Measurements from ENCODE around the gene NAA80.
"Not testable (repeated sequence)": the region's sequence is repeated elsewhere in the genome, so short reads cannot be mapped to it uniquely, and the experiment has no call there.

Gene NAA80

GRCh38 chr3:50312041-50312440 is 12.8 kb upstream of the NAA80 start:
- DNase-seq: not testable (repeated sequence)

DNA sequence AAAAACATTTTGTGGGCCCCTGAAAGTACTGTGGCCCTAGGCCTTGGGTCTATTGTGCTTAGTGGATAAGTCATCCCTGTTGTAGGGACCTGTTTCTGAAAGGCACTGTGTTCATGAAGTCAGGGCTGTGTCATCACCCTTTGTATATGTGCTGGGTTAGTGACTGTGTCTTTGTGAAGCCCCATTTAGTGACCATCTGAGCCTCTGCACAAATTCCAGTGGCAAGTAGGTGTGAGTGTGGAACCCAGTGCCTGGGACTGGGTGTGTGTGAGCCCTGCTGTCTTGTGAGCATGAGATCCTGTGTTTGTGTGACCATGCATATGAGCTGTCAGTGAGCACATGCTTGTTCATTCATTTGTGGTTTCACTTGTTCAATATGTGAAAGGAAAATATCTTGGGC is 5.4 kb upstream of the NAA80 start:
- no peak for DNase-seq

DNA sequence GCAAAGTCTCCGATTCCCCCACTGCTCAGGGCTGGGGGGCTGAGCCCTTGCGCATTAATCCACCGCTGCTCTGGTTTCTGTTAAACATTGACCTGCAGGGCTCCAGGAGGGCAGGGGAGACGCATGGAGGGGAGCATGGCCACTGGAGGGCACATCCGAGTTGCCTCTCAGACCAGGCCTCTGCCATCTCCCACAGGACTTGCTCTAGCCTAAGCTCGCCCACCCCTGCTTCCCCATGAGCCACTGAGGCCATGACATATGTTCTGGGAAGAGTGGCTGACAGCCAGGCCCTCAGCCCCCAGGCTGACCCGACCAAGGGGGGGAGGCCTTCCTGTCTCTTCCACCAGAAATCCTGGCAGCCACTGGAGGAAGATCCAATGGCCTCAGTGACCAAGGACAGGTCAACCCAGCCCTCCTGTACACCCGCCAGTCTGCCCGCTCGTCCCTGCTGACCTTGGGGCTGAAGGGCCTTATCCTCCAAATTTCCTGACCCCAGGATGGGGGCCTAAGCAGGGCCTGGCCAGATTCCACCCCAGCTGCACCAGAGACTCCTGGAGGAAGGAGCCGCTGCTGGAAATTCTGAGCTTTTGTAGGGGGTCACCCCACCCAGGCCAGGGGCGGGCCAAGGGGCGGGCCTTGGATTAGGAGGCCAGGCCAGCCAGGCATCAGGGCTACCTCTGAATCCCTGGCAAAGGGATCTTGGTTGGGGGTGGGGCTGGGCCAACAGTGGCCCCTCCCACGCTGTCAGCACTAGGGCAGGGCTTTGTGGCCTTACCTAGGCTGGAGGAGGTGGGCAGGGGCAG is 4.0 kb upstream of the NAA80 start, which contains the start of gene HYAL1:
Gene HYAL1 (minus strand): TSS at position 562 of the 803 bp plus-strand sequence. CDS start 618 bp downstream, outside the sequence.
- DNase-seq: no peak

DNA sequence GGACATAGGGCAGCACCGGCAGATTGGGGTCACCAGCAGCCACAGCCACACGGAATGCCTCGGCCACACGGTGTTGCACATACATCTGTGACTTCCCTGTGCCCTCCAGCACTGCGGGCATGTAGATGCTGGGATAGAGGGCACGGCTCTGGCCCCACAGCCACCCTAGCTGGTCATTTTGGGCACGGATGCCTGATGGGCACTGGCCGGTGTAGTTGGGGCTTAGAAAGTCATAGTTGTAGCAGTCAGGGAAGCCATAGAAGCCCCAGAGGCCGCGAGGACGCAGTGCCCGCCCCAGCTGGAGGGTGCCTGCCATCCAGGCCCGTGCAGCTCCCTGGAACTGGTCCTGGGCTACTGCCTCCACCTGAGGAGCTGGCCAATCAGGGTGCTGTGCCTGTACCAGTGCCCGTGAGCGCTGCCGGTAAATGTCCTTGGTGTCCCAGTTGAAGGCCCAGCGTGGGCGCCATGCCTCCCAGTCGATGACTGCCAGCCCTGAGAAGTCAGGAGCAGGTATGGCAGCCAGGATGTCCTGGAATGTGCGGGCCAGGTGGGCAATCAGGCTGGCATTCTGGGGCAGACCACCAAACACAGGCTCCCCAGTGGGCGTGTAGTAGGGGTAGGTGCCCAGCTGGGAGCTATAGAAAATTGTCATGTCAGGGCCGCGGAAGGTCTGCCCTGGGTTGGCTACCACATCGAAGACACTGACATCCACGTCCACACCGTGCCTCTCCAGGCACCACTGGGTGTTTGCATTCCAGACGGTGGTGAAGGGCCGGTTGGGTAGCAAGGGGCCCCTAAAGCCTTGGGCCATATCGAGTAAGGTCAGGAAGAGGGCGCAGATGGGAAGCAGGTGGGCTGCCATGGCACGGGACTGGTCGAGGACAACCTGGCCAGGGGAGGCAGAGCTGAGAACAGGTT is 3.1 kb upstream of the NAA80 start:
- DNase-seq: no peak

- DNase-seq: no peak
Measured at GRCh38 chr3:50300681-50301254, 1.6 kb upstream of the NAA80 start.

DNA sequence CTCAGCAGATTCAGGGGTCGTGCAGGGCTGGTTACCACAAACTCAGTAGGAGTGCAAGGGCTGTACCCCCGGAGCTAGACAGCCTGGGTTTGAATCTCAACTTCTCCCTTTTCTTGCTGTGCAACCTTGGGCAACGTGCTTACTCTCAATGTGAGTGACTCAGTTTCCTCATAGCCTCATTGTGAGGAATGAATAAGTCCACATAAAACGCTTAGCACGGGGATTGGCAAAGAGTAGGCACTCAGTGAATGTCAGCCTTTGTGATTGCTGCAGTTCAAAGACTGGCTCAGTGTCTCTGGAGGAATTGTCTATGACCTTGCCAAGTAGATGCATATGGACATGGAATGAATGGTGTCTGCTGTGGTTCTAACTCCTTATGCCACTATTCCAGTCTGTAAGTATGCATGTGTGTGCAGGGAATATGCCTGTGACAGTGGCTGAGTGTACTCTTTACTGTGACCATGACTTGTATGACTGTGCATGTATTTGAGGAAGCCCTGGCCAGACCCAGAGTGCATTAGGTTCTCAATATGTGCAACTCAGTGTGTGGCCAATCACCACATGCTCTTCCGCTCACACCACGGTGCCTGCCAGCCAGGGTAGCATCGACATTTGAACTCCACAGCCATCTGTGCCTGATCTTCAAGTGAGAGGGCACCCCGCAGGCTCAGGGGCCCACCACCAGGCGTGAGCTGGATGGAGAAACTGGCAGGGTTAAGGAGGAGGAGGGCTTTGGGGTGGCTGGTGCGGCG is 900 bp upstream of the NAA80 start:
- no peak for DNase-seq

DNA sequence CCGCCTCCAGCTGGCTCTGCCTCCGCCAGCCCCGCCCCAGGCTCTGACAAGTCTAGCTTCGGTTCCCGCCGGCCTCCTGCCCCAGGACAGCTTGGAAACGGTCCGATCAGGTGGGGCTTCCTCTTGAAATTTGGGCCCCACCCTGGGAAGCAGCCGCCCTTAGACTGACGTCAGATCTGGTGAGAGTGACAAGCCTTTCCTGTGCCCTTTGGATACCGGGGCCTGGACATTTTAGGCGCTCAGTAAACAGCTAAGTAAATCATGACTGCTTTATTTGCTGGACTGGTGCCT is 378 bp upstream of the NAA80 start:
- DNase-seq: no peak

DNA sequence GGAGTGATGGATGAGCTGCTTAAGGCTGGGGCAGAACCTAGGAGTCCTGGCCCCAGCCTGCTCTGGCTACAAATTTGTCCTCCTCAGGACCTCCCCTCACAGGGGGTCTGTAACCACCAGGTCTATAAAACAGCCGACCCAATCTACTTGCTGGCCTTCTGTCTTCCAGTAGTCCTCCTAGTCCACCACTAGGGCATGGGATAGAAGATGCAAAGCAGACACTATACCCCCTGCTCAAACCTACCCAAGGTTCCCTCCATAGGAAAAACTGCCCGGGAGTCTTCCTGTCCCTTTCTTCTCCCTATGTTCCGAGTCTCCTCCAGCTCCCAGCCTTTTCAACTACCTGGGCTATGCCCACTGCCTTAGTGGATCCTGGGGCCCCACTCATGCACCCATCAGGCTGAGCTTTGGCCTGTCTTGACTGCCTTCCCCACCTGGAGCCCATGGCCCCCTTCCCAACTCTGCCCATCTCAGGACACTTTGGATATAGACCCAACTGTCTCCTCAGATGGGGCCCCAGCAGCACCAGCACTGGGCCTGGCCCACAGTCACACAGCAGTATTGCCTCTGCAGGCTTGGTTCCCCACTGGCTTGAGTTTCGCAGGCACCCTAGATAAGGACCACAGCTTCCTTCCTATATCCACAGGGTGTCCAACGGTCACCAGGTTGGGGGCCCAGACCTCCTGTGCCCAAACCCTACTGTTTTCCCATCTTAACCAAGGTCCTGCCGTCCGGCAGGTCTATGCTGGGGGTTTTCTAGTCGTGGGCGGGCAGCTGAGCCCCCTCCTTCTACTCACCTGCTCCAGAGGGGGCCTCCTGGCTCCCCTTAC is 1.1 kb downstream of the NAA80 start:
- DNase-seq: no peak

DNA sequence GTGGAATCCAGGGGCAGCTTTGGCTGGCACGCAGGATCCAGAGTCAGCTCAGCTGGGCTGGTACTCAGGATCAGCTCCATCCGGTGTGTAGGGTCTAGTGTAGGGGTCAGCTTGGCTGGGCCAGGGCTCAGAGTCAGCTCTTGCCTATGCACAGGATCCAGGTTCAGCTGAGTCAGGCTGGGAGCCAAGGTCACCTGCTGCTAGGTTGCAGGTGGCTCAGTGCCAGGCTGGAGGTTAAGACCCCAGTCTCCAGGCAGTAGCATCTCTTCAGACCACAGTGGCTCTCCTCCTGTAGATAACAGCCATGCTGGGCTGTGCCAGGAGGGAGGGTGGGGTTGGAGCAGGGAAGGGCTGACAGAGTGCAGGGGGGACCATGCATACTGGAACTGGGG is 1.8 kb downstream of the NAA80 start:
- DNase-seq: no peak

GRCh38 chr3:50296721-50297383 is 2.4 kb downstream of the NAA80 start:
- DNase-seq: no peak

DNA sequence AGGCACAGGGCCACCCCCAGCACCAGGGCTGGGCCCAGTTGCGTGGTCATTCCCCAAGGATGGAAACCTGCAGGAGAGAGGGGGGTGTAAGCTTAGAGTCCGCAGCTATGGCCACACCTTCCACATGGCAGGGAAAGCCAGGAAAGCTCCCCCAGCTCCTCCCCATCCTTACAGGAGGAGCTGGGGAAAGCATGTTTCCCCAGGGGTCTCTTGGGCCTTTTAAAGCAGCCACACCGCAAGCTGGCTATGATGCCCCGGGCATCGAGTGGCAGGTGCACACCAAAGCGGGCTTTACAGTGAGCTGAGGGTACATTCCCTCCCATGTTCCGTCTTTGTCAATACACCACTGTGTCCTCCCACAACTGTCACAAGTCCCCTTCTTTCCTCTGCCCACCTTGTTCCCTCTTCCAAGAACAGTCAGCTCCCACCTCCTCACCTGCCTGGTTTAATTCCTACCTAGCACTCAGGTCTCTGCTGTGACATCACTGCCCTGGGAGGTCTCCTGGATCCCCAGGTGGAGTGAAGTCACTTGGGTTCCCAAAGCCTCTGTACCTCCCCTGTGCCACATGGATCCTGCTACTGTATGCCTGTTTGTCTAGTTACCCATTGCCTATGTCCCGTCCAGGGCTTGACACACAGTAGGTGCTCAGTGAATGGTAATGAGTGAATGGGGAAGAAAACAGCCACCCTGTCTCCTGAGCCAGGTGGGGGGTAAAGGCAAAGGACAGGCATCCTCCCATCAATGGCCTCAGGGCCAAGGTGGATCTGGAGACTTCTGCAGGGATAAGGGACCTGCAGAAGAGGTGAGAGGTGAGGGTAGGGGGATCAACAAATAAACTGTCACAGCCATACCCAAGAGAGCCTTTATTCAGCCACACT is 3.4 kb downstream of the NAA80 start:
- no peak for DNase-seq

DNA sequence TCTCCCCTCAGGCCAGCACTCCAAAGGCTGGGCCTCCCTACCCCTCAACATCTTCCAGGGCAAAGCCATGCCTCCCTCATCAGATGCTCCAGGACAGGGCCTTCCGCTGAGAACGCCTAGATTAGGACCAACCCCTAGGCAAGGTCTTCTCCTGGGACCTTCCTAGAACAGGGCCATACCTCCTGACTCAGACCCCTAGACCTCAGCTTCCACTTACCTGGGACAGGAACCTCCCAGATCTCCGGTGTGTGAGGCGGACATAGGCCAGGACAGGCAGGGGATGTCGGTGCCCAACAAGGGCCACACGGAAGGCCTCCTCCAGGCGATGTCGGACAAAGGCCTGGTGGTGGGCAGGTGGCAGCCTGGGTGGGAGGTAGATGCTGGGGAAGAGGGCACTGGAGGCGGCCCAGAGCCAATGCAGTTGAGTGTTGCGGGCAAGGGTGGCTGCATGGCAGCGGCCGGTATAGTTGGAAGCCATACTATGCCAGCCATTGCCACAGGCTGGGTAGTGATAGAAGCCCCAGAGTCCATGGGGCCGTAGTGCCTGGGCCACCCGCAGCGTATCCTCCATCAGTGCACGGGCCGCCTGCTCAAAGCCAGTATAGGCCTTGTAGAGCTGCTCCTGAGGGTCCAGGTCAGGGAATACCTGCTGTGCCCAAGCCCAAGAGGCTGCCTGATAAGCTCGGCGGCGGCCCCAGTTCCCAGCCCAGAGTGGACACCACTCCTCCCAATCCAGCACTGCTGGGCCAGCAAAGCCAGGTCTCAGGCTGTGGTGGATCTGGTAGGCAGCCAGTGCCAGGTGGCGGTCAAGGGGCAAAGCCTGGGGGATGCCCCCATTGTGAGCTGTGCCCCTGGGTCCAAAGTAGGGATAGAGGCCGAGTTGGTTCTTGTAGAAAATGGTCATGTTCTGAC is 4.5 kb downstream of the NAA80 start:
- no peak for DNase-seq

DNA sequence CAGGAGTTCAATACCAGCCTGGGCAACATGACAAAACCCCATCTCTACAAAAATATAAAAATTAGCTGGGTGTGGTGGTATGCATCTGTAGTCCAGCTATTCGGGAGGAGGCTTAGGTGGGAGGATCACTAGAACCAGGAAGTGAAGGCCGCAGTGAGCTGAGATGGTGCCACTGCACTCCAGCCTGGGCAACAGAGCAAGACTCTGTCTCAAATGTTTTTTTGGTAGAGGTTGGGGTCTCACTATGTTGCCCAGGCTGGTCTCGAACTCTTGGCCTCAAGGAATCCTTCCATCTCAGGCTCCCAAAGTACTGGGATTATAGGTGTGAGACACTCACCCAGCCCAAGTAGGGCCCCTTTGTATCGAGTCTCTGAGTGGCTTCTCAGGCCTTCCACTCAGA is 5.1 kb downstream of the NAA80 start:
- no peak for DNase-seq

DNA sequence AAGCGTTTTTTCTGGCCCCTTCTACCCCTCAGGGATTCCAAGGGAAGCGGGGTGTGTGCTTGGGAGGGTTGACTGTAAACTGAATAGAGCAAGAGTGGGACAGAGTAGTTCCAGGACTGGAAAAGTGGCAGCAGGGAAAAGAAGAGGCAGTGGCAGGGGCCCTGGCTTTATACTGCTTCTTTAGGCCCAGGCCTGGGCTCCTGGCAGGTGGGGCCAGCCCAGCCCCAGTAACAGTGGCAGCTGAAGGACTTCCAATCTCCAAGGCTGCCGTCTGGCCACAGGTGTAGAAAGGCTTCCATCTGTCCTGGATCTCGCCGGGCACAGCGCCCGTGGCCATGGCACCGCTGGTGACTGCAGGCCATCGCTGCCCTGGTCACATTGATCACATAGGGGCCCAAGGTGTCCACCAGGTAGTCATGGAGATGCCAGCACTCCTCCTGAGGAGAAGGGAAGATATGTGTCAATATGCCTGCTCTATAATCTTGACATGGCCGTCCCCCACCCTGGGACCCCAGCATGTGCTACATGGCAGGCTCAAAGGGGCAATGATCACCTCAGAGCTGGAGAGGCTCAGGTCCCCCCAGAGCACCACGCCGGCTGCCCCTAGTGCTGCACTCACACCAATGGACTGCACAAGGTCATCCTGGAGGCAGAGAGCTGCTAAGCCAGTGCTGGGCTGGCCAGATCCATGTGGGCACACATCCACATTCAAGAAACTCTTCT is 6.0 kb downstream of the NAA80 start:
- DNase-seq: no peak

- peak; percentile 96 for DNase-seq
Measured at GRCh38 chr3:50292159-50293078, 6.8 kb downstream of the NAA80 start, which contains the start of gene IFRD2. Gene IFRD2, minus strand, starts transcription at chr3:50292429. Its CDS starts 155 bp downstream, at chr3:50292274.

DNA sequence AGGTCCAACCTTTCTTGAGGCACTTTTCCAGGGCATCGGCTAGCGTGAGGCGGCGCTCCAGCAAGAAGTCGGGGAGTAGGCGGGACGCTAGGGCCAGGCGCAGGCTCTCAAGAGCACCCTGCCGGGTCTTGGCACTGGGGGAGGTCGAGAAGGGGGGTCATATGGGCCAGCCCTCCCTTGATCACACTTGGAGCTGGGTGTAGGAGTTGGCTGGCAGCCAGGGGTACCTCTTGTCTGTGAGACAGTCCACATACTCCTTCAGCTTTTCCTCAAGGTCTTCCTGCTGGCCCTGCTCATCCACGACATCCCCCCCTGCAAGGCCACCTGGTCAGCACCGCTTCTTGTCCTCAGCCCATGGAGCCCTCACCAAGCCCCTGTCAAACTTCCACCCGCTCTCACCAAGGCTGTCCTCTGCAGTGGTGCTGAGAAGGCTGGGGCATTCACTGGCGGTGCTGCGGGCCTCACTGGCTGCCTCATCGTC is 9.0 kb downstream of the NAA80 start:
- DNase-seq: no peak

DNA sequence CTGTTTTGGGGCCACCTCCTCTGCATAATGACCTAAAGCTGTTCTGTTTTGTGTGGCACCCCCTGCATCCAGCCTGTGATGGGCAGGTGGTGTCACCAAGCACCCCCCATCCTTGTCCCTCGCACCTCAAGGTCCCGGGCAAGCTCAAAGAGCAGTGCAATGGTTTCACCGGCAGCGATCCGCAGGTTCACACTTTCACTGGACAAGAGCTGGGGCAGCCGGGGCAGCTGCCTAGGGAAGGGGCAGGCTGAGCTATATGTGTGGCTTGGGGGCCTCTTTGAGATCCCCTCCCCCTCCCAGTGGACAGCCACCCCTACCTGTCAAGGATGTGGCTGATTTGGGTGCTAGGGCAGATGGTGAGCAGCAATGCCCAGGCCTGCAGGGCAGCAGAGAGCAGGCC is 10.1 kb downstream of the NAA80 start:
- DNase-seq: no peak

All from NCI-H526 treated with DMSO at 0.1 percent for 48 hours (cell line).